GM18873 (cell line): ENCODE measurements around the gene PRICKLE2.

ENCODE experiments used
- ATAC-seq: cut with Tn5 transposase; IDR thresholded peaks from one replicate; pipeline ENCODE4 v1.9.1; 2021; ENCODE audit warnings: mild to moderate bottlenecking, moderate library complexity, moderate number of reproducible peaks; ENCODE audit not compliant: unreplicated experiment, low FRiP score

PRICKLE2 gene, protein sequence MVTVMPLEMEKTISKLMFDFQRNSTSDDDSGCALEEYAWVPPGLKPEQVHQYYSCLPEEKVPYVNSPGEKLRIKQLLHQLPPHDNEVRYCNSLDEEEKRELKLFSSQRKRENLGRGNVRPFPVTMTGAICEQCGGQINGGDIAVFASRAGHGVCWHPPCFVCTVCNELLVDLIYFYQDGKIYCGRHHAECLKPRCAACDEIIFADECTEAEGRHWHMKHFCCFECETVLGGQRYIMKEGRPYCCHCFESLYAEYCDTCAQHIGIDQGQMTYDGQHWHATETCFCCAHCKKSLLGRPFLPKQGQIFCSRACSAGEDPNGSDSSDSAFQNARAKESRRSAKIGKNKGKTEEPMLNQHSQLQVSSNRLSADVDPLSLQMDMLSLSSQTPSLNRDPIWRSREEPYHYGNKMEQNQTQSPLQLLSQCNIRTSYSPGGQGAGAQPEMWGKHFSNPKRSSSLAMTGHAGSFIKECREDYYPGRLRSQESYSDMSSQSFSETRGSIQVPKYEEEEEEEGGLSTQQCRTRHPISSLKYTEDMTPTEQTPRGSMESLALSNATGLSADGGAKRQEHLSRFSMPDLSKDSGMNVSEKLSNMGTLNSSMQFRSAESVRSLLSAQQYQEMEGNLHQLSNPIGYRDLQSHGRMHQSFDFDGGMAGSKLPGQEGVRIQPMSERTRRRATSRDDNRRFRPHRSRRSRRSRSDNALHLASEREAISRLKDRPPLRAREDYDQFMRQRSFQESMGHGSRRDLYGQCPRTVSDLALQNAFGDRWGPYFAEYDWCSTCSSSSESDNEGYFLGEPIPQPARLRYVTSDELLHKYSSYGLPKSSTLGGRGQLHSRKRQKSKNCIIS

DNA sequence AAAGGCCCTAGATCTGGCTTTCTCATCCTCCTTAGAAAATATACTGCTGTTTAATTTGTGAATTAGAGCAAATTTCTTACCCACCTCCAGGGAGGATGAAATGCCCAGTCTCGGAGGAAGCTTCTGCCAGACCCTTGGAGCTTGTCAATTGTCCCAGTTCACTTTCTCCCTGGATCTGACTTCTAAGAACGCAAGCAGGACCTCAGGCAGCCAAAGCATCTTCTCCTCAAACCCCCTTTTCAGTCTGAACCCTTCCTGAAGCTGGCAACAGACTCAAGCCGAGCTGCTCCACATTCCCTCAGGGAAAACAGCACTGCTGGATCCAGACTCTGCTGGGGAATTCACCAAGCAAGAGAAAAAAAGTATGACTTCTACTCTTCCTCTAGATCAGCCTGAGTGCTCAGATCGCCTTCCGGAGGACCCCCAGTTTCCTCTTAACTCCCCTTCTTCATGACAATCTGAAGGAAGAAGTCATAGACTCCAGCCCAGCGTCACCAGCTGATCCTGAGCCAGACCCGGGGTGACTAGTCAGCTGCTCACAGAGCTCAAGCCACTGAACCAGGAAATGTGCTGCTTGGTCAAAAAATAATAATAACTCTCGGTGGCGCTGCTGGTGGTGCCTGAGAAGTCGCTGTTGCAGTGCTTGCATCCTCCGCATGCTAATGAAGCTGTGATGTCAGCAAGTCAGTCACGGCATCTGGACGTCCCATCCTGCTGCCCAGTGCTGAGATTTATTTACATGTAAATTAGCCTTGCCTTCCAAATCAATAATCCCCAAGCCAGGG lies at the start of gene PRICKLE2:
Gene PRICKLE2, minus strand, starts transcription at position 641 of the 785 bp plus-strand sequence. CDS start 26,539 bp downstream, outside the sequence.
- ATAC-seq = peak; percentile 93

DNA sequence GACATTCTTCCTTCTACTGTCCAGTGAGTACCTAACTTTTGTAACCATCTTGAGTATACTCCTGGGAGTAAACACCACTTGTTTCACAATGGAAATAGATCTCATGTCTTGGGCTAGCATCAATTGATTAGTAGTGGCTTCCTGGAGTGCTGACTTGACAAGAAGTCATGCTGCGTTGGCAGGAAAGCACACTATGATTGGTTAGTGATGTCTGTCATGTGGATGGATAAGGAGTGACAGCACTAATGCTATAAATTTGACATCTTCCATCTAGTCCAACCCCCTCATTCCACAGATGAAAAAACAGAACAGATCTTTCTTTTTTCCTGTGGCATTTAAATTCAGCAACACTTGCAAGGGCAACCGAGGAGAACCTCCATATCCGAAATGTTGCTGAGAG lies 47.6 kb upstream of the PRICKLE2 start:
- no peak for ATAC-seq

DNA sequence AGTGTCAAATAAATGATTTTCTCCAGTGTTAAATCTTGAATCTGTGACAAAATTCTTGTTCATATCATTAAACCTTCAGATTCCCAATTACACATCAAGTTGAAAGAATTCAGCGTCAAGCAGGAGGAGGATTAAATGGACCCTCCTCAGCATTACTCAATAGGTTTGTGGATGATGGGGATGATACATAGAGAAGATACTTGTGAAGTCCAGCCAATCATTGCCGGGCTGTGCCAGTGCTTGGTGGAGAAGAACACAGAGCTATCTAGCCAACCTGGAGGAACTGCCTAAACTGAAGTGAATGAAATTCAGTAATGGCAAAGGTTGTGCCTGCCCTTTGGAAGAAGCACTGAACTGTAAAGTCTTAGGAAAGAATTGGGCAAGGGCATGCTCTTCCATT lies 47.0 kb upstream of the PRICKLE2 start:
- ATAC-seq = no peak

DNA sequence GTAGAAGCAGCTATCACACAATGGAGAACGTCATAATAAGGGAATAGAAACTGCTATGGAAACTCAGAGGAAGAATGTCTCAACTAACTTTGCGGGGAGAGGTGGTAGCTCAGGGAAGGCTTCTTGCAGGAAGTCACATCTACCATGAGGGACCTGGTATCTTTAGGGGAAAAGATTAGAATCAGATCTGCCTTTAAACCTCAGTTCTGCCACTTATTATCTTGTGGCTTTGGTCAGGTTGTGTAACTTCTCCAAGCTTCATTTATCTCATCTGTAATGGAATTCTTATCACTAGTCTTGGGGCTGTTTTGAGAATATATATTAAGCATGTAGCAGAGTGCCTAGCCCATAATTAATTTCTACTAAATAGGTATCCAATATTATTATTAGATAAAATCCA lies 46.4 kb upstream of the PRICKLE2 start:
- ATAC-seq = no peak

DNA sequence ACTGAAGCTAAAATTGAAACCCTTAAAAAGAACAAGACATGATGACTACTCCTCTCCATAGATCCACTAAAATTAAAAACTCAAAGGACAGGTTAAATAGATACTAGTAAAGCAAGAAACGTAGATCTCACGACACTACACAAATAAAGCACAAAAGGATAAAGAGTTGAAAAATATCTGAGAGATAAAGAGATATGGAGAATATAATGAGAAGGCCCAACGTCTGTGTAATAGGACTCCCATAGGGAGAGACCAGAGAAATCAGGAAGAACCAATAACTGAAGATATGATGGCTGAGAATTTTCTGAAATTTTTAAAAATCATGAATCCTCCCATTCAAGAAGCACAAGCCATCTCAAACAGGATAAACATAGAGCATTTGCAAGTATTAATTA lies 45.6 kb upstream of the PRICKLE2 start:
- ATAC-seq = no peak

DNA sequence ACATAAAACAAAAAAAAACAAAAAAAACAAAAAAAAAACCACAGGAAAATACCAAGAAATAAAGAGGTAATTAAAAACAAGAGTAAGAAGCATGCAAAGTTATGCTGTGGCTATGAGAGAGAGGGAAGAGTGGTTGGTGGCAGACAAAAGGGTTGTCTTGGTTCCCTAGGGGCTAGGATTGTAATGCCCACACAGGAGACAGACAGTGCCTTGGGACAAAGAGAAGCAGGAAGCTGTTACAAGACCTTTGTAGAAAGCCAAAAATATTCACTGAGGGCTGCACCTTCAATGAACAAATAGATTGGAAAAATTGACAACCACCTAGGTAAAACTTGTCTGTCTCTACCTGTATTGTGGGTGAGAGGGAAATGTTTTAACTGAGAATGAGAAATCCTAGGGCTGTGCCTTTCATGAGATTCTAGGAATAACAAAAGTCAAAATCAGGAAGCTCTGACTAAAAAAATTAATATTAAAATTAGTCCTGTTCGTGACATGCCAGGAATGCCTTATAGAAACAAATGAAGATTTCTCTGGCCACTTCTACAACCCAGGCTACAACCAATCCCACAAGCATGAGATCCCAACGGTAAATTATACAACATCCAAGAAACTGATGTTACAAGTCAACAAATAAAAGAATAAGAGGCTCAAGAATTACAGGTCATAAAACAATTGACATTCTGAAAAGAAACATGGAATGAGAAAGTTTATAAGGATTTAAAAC lies 45.0 kb upstream of the PRICKLE2 start:
- ATAC-seq = no peak

DNA sequence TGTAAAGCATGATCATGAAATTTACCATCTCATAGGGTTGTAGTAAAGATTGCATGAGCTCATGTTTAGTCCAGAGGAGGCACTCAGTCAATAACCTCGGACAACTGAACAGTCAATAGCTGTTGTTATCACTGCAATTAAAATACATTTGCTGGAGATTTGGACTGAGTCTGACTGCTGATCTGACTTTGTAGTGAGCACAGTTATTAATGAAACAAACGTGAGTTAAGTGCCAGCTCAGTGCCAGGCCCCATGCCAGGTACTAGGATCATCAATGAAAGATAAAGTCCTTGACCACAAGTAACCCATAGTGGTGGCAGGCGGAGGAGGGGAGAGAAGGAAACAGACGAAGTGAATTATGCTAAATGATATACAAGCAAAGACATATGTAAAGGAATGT lies 43.7 kb upstream of the PRICKLE2 start:
- no peak for ATAC-seq

DNA sequence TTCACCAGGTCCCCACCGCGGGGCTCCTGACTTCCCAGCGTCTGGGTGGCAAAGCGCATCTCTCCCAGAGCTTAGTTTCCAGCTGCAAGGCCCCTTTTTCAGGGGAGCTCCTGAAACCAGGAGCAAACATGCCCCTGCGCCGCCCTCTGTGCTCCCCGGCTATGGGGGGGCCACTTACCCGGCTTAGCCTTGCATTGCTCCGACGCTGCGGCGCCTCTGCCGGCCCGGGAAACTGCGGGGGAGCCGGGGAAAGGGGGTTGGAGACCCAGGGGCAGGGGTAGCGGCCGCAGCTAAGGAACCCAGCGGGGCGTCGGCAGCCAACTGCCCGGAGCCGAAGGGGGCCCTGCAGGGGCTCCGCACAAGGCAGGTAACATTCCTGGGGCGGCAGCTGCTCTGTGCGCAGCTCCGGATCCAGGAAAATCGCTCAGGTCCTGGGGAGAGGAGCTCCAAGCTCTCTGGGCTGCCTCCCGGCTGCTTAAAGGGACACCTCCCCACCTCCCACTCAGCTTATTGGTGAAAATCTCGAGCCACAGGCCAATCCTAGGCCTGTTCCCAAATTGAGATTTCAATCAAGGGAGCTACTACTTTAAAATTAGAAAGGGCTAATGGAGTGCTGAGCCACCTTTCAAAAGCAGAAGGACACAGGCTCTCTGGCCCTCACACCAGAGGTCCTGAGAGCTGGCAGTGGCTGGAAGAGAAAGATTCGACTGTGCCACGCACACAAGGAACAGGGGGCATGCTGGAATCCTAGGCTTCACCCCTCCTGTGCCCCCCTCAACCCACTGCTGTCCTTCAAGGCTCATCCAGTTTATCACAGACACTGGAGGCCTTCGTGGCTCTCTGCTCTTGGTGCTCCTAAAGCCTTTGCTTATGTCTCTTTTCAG lies 42.7 kb upstream of the PRICKLE2 start:
- no peak for ATAC-seq

DNA sequence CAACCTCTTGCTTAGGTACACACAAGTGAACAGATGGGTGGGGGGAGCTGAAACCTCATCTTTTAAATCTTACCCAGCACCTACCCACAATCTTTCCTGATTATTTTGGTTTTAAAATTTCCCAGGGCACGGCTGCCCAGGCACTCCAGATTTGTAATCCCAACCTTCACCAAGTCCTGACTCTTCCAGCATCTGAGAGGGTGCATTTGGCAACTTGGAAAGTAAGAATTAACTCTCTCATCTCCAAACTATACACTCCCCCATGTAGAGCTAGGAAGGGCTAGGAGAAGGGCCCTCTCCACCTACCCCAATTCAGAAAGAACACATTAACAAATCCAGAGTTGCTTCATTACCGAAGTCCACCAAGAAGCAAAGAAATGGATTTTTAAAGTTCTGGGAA lies 41.7 kb upstream of the PRICKLE2 start:
- ATAC-seq = no peak

DNA sequence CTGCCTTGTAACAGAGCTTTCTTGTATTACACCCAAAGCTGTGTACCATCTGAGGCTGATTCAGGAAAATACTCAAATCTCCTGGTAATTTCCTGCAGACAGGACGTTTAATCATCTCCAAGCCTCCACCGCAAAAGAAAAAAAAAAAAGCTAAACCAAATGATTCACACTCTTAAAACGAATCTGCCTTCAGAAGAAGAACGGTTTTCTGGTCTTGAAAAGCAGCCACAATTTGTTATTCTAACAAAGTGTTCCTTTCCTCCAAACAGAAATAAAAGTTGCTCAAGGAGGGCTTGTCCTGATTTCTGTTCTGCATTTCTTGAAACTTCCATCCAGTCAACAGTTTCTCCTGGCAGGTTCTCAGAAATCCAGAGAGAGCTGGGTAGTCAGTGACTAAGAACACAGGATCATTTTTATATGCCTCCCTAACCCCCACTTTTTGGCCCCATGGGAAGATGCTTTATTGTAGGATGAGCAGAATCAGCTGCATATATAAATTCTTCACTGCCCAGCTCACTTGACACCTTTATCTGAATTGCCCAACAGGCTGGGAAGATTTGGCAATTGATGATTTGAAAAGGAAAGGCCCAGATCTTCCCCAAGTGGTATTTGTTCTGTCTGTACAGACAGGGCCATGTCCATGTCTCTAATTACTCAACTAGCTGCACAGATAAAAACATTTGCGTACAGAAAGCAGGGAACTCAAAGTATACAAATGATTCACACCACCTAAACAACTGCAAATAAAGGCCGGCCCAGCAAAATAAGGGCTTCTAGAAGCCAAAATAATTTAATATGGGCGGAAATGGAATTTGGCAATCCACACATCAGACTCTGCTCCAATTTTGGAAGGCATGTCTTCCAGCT lies 41.0 kb upstream of the PRICKLE2 start:
- no peak for ATAC-seq

DNA sequence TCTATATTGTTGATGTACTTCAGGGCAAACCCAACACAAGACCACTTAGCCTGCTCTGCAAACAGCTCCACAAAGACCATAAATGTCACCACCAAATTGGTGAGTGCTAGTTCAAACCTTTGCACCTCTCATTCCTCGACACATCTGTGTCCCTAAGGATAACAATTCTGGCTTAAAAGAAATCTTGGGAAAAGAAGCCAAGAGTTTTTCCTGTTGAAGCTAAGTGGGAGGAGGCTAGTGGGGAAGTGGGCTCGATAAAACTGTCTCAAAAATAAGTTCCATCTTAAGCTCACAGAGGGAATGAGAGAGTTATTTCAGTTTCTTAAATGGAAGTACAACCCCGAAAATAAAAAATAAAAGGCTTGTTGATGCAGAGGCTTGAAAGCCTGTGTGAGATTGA lies 40.4 kb upstream of the PRICKLE2 start:
- no peak for ATAC-seq

DNA sequence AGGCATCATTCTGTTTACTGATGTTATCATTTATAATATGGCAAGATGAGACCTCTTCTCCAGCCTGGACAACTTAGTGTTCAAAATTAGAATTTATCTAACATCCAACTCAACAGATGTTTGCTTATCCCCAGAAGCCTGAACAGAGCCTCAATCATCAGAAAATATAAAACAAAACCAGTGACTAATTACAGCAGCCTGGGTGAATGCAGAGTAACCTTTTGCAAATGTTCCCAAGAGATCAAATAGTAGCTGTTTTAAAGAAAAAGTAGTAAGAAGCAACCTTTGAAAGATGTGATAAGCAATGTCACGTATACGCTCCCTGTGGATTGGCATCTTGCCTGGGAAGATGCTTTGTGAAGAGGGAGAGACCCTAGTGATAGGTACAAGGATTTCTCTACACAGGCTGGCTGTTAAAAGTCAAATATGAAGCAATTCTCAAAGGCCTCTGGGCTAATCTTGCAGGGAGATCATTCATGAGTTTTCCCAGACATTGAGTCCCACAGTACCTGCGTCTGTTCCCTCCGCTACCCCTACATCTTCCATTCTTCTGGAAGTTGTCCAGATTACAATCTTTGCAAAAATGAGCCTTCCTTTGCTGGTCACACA lies 39.3 kb upstream of the PRICKLE2 start:
- ATAC-seq = no peak

DNA sequence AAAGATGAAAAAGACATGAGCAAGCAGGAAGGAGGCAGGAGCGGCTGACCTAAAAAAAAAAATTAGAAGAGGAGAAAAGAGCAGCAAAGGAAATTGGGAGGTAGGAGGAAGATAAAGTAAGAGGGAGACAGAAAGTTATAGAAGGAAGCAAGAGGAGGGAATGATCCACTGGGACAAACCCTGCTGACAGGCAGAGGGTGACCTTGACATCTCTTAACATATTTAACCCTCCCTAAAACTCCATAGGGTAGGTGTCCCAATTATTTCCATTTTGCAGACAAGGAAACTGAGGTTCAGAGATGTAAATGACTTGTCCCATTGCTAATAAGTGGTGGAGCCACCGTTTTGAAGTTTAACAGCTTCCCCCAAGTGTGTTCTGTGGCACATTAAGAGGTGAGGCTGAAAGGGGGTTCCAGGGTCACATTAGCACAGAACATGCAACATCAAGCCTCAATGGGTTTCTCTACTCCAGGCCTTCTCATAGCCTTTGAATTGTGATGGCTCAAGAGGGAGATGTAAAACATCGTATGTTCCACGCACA lies 37.4 kb upstream of the PRICKLE2 start:
- ATAC-seq = no peak

DNA sequence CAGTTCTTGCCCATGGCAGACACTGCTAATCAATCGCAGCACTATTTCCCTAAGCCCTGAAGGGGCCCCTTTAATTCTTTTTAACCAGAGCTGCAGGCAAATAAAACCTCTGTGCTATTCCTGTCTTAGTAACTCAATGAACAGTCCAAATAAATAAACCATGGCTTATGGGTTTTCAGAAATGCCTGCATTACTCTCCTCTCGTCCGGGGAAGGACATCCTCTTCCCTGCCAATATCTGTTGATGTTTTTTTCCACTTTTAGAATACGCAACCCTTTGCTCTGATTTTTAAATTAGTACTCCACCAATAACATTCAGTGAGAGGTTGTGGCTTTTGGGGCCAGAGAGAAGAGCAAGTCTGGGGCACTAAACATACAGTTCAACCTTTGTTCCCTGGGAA lies 35.2 kb upstream of the PRICKLE2 start:
- ATAC-seq = no peak

DNA sequence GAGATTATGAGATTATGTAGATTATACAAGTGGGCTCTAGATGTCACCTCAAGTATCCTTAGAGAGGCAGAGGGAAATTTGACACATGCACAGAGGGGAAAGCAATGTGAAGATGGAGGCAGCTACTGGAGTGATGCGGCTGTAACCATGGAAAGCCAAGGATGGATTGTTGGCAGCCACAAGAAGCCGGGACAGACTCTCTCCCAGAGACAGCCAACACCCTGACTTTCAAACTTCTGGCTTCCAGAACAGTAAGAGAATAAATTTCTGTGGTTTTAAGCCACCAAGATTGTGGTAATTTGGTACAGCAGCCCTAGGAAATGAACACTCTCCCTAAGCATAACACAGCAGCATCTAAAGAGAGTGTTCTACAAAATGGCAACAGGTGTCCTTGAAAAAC lies 34.4 kb upstream of the PRICKLE2 start:
- ATAC-seq = no peak

DNA sequence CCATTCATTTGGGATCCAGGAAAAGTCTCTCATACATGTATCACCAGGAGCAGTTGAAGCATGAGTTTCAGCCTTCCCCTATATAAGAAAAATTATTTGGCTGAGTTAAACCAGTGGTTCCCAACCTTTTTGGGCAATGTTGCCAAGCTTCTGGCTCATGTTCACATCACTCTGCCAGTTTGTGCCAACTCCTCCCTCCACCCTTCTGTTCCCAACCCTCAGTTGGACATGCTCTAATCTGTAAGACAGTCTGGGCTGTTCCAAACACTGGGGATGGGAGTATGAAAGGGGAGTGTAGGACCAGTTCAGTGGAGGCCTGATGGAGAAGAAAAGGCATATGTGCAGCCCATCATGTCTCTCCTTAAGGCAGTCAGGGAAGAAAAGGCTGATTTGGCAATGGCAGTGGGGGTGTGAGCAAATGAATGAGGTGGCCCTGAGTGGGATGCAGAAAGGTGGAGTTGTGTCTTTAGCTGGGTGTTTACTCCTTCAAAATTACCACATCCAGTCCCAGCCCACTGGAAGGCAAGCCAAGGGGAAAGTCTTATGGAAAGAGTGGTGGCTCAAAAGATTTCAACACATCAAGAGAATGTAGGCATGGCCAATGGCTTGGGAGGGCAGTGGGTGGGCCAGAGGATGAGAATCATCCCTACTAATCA lies 32.0 kb upstream of the PRICKLE2 start:
- ATAC-seq = no peak

DNA sequence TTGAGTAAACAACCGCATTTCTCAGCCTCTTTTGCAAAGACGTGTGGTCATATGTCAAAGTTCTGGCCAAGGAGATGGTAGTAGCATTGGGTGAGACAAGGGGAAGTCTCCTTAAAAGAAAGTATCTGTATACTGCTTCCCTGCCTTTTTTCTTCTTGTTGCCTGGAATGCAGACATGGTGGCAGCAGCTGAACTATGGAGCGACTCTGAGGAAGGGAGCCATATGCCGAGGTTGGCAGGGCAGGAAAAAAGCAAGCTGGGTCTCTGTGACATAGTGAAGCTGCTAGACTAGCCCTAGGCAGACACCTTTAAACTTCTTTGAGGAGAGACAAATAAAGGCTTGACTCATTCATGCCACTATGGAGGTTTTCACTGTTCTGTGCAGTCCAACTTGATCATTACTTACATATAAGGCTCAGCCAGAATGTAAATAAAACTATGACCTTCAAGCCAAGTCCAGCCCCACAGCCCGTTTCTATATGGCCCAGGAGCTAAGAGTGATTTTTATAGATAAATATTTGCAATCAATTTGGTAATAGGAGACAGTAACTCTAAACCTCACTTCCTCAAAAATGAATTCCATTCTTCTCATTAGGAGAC lies 30.6 kb upstream of the PRICKLE2 start:
- no peak for ATAC-seq
